ENCODE measurements around the gene NAALADL2. TPM values are rescaled to one million over a fixed set of nuclear protein-coding genes. Genes with fewer than 3 reads are reported as not detected.

The NAALADL2 gene
- polyA plus RNA-seq, 12 donors: 3.4 to 18.8 (median 9.5) TPM; not detected in 1

GRCh38 chr3:175839366-175840005, 980.4 kb downstream of the NAALADL2 start:
- DNase-seq: no peak

GRCh38 chr3:175851541-175851940, 992.4 kb downstream of the NAALADL2 start:
- no peak for DNase-seq

GRCh38 chr3:175852560-175852959, 993.4 kb downstream of the NAALADL2 start:
- no peak for DNase-seq

GRCh38 chr3:175857666-175858270, 998.6 kb downstream of the NAALADL2 start:
- no peak for DNase-seq

Measured in muscle of arm (tissue), 12 donors.